Right renal pelvis (tissue), 4 donors: ENCODE data around the gene AATF. TPM values are rescaled to one million over a fixed set of nuclear protein-coding genes. Genes with fewer than 3 reads are reported as not detected.

Experiments used
- DNase-seq, 4 donors: peaks; one replicate each; pipeline ENCODE4 v3.0.0-alpha.2; 2013; ENCODE audit warnings: low read depth in 4 of 4, low spot score in 3 of 4, missing footprints in 1 of 4
- polyA plus RNA-seq, 4 donors: library from polyadenylated mRNA; unstranded; fragments of 120-200 nt; gene quantifications; one replicate each; pipeline ENCODE4 v1.2.1, GENCODE V29; 2013; ENCODE audit not compliant: insufficient read length in 4 of 4

The AATF gene
- polyA plus RNA-seq, 4 donors: 47.5 to 51.8 (median 50.0) TPM

DNA sequence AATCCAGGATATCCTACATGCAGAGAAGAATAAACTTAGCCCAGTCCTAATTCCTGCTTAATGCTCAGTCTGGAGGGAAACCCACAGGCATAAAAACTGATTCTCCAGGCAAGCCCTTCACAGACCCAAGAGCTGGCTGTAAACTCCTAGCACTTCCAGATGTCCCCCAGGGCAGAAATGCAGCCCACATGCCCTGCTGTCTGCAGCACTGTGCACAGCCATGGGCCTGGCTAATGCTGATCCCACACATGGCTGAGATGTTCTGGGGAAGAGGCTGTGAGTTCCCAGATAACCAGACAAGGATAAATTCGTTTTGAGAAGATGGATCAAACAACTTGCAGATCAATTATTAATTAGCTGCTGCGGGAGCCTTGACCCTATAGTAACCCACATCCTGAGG lies 148.4 kb downstream of the AATF start:
- DNase-seq: no peak

- no peak for DNase-seq
Observed at GRCh38 chr17:37098152-37098551, 149.4 kb downstream of the AATF start.

- DNase-seq: no peak
Observed at GRCh38 chr17:37098910-37099664, 150.3 kb downstream of the AATF start.

GRCh38 chr17:37100231-37100630 lies 151.5 kb downstream of the AATF start:
- no peak for DNase-seq

DNA sequence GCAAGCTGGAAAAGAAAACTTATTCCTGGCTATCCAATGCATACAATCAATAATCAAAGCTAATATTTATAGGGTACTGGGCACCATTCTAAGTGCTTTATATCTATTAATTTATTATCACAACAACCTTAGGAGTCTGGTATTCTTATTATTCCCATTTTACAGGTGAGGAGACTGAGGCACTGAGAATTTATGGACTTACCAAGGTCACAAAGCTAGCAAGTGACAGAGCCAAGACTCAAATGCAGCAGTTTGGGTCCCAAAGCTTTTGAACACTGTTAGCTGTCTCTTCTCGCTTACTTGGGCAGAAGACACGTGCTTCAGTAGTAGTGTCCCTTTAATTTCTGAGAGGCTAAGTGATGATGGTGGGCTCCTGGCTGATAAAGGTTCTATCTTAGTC lies 152.6 kb downstream of the AATF start:
- DNase-seq: no peak

DNA sequence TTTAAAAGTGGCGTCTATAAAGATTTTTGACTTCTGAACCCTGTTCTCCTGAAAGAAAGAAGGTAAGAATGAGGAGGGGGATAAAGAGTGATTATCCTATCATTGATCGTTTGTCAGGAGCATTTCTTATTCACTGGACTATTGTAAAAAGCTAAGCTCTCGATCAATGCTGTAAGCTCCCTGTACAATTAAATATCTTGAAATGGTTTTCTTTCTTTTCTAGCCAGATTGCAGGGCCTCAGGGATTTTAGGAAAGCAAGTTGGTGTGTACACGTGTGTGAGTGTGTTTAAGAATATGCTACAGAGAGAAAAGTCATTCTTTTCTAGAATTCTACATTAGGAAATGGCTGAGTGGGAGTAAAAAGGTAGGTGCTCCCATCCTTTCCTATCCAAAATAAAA lies 154.5 kb downstream of the AATF start:
- no peak for DNase-seq

DNA sequence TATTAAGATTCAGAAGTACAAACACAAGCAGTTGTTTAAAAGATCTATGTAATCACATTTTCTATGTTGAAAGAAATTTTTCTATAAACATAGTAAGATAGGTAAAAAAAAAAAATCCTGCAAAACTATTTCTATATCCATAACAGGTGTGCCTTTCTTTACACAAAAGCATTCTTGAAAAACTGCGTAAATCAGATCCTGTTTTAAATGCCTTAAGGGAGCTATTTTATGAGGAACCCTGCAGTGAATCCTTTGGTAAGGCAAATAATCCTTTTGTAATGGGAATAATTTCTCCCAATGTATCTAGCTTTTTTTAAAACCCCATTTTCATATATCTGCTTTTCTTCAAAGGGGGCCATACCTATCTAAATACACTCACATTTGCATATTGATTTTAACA lies 157.3 kb downstream of the AATF start:
- no peak for DNase-seq

Other genes starting within 250 kb of the AATF start
- 100 to 1,000 TPM in 1 of 4 donors, 10 to 100 TPM in 3; 83.8 to 102 (median 92.7) TPM for gene LHX1, start 11.5 kb upstream of the AATF start, polyA plus RNA-seq